Thyroid gland (tissue), 4 donors: ENCODE results near the gene CFDP1.

ENCODE experiments used
- CTCF ChIP-seq, 6 experiments: fragments of 200-600 bp in 3 of 6; fragments of 450-650 bp in 3 of 6; sonication (generic) in 3 of 6; IDR thresholded peaks; one replicate each; pipeline ENCODE4 v1.5.1; 2016 to 2019; ENCODE audit warnings: antibody characterized with exemption in 6 of 6, mild to moderate bottlenecking in 2 of 6, inconsistent platforms in 1 of 6, moderate library complexity in 1 of 6
- POLR2A ChIP-seq, 2 donors: fragments of 450-650 bp; IDR thresholded peaks; one replicate each; pipeline ENCODE4 v1.6.1; 2017; ENCODE audit warnings: antibody characterized with exemption in 2 of 2, mild to moderate bottlenecking in 2 of 2, moderate library complexity in 1 of 2

- TF ChIP-seq CTCF (IDR thresholded peaks at IDR 0.05) (peak in 1 of 6 experiments; percentile 12), POLR2A (IDR thresholded peaks at IDR 0.05) (no peak)
These were observed 174.5 kb downstream of the CFDP1 start for GRCh38 chr16:75258807-75259141.
